HCT116 (cell line): ENCODE data around the gene MYBPC3. TPM values are rescaled to one million over a fixed set of nuclear protein-coding genes. Genes with fewer than 3 reads are reported as not detected.

Experiments used
- ATAC-seq: fragments of 200-7000 bp; cut with Tn5 transposase; 2 replicates; pipeline ENCODE4 v1.9.1; 2020; ENCODE audit warnings: mild to moderate bottlenecking, moderate library complexity
- BruUV-seq: library from RNA; stranded (reverse); fragments of 400-500 nt; replicated peaks from 2 replicates; lab custom pipeline; 2021; lab: Mats Ljungman, UMichigan
- CTCF ChIA-PET: fragments of 300-600 bp; sonication (Branson Sonifier 250); formaldehyde crosslinking; loops from one replicate; lab custom pipeline; 2021; ENCODE audit warnings: antibody characterized with exemption; lab: Charles Lee
- POLR2A ChIA-PET: fragments of 300-600, 350-600 bp; sonication (Branson Sonifier 250); formaldehyde crosslinking; loops from one replicate; lab custom pipeline; 2021; ENCODE audit warnings: antibody characterized with exemption; lab: Charles Lee
- RAD21 ChIA-PET, 2 experiments: fragments of 300-600 bp; sonication (Branson Sonifier 250); formaldehyde crosslinking; loops; one replicate each; lab custom pipeline; 2023; ENCODE audit warnings: low total read pairs in 2 of 2; ENCODE audit not compliant: uncharacterized antibody in 2 of 2, unreplicated experiment in 2 of 2, low non-redundant PET in 1 of 2; lab: Charles Lee
- DNase-seq: peaks from one replicate; pipeline ENCODE4 v3.0.0-alpha.2; 2010; ENCODE audit warnings: low read depth, low spot score
- H2AFZ ChIP-seq: fragments of 200-600 bp; shearing (Covaris generic), sonication (generic); 2 replicates; pipeline ENCODE4 v1.6.1; 2017; ENCODE audit warnings: low read depth, mixed run types, mixed read lengths, antibody characterized with exemption, low read length; ENCODE audit not compliant: poor library complexity, severe bottlenecking
- H3K27ac ChIP-seq: 2 replicates; pipeline ENCODE4 v1.5.1; 2012; ENCODE audit warnings: low read depth, low read length
- H3K27me3 ChIP-seq: fragments of 200-600 bp; sonication (generic); 2 replicates; pipeline ENCODE4 v1.6.1; 2016; ENCODE audit warnings: mixed run types, low read length, mixed read lengths; ENCODE audit not compliant: insufficient read depth
- H3K36me3 ChIP-seq, 2 experiments: fragments of 200-500 bp in 1 of 2; fragments of 200-600 bp in 1 of 2; sonication (Bioruptor generic) in 1 of 2; sonication (generic) in 1 of 2; 2 replicates each; pipeline versions ENCODE4 v1.5.1 to v1.6.1; 2014 to 2016; ENCODE audit warnings: low read length in 2 of 2, inconsistent platforms in 1 of 2, mixed read lengths in 1 of 2, mixed run types in 1 of 2; ENCODE audit not compliant: insufficient read depth in 2 of 2, control insufficient read depth in 1 of 2
- H3K4me1 ChIP-seq, 2 experiments: fragments of 200-600 bp in 1 of 2; sonication (generic) in 1 of 2; 2 replicates each; pipeline versions ENCODE4 v1.5.1 to v1.6.1; 2012 to 2017; ENCODE audit warnings: low read length in 2 of 2, inconsistent platforms in 1 of 2, mild to moderate bottlenecking in 1 of 2, mixed read lengths in 1 of 2, mixed run types in 1 of 2, moderate library complexity in 1 of 2; ENCODE audit not compliant: insufficient read depth in 2 of 2, control insufficient read depth in 1 of 2
- H3K4me2 ChIP-seq: fragments of 200-600 bp; sonication (generic); 2 replicates; pipeline ENCODE4 v1.6.1; 2017; ENCODE audit warnings: mixed run types, low read length, mixed read lengths
- H3K4me3 ChIP-seq, 2 experiments: fragments of 200-600 bp in 1 of 2; sonication (generic) in 1 of 2; replicated peaks in 1 of 2; 2 replicates each; pipeline ENCODE4 v1.5.1; 2011 to 2016; ENCODE audit warnings: low read length in 2 of 2, control low read depth in 1 of 2, low read depth in 1 of 2, mild to moderate bottlenecking in 1 of 2, mixed read lengths in 1 of 2, mixed run types in 1 of 2
- H3K79me2 ChIP-seq: fragments of 200-600 bp; sonication (generic); 2 replicates; pipeline ENCODE4 v1.6.1; 2017; ENCODE audit warnings: mild to moderate bottlenecking, mixed run types, low read length, moderate library complexity, mixed read lengths; ENCODE audit not compliant: insufficient read depth
- H3K9ac ChIP-seq: fragments of 200-600 bp; sonication (generic); 2 replicates; pipeline ENCODE4 v1.6.1; 2016; ENCODE audit warnings: low read length, mixed read lengths
- H3K9me2 ChIP-seq: fragments of 200-600 bp; sonication (generic), shearing (Covaris generic); 2 replicates; pipeline ENCODE4 v1.6.1; 2017; ENCODE audit warnings: mixed run types, mild to moderate bottlenecking, moderate library complexity; ENCODE audit not compliant: insufficient read depth
- H3K9me3 ChIP-seq, 2 experiments: fragments of 200-500 bp in 1 of 2; fragments of 200-600 bp in 1 of 2; sonication (Bioruptor generic) in 1 of 2; sonication (generic) in 1 of 2; 2 replicates each; pipeline ENCODE4 v1.6.1; 2014 to 2017; ENCODE audit warnings: low read length in 2 of 2, mixed read lengths in 2 of 2, inconsistent platforms in 1 of 2, low read depth in 1 of 2, mild to moderate bottlenecking in 1 of 2, mixed run types in 1 of 2, moderate library complexity in 1 of 2; ENCODE audit not compliant: control insufficient read depth in 1 of 2, insufficient read depth in 1 of 2
- H4K20me1 ChIP-seq: fragments of 200-600 bp; sonication (generic), shearing (Covaris generic); 2 replicates; pipeline ENCODE4 v1.6.1; 2017; ENCODE audit warnings: mixed run types, mild to moderate bottlenecking, moderate library complexity; ENCODE audit not compliant: insufficient read depth
- CEBPB ChIP-seq: IDR thresholded peaks from 2 replicates; pipeline ENCODE4 v1.6.1; 2012; ENCODE audit warnings: low read depth
- CTCF ChIP-seq, 3 experiments: fragments of 200-600 bp in 1 of 3; sonication (generic) in 1 of 3; IDR thresholded peaks in 2 of 3; conservative IDR thresholded peaks in 1 of 3; 2 replicates each; pipeline ENCODE4 v1.5.1; 2012 to 2017; ENCODE audit warnings: low read depth in 2 of 3, low read length in 2 of 3, antibody characterized with exemption in 1 of 3, borderline replicate concordance in 1 of 3, control low read depth in 1 of 3, mild to moderate bottlenecking in 1 of 3, mixed read lengths in 1 of 3, mixed run types in 1 of 3, moderate library complexity in 1 of 3; ENCODE audit not compliant: insufficient read depth in 1 of 3
- EGR1 ChIP-seq: IDR thresholded peaks from 2 replicates; pipeline ENCODE4 v1.6.1; 2012; ENCODE audit warnings: low read depth
- EZH2phosphoT487 ChIP-seq: fragments of 200-600 bp; IDR thresholded peaks from 2 replicates; pipeline ENCODE4 v1.6.1; 2018; ENCODE audit warnings: antibody characterized with exemption, borderline replicate concordance
- FOSL1 ChIP-seq: IDR thresholded peaks from 2 replicates; pipeline ENCODE4 v1.6.1; 2012; ENCODE audit warnings: low read depth
- JUND ChIP-seq: IDR thresholded peaks from 2 replicates; pipeline ENCODE4 v1.6.1; 2012
- POLR2A ChIP-seq: IDR thresholded peaks from 2 replicates; pipeline ENCODE4 v1.7.0; 2011; ENCODE audit warnings: borderline replicate concordance; ENCODE audit not compliant: insufficient read depth, insufficient read length; ENCODE audit errors: extremely low read depth
- POLR2AphosphoS5 ChIP-seq: IDR thresholded peaks from 2 replicates; pipeline ENCODE4 v1.6.1; 2011; ENCODE audit warnings: mild to moderate bottlenecking, low read depth, low read length, moderate library complexity
- SIN3A ChIP-seq: IDR thresholded peaks from 2 replicates; pipeline ENCODE4 v1.6.1; 2012; ENCODE audit warnings: low read depth
- SP1 ChIP-seq: IDR thresholded peaks from 2 replicates; pipeline ENCODE4 v1.6.1; 2012; ENCODE audit warnings: low read depth
- SRF ChIP-seq: IDR thresholded peaks from 2 replicates; pipeline ENCODE4 v1.6.1; 2012; ENCODE audit warnings: low read depth
- TCF7L2 ChIP-seq: IDR thresholded peaks from 2 replicates; pipeline ENCODE4 v1.7.0; 2011; ENCODE audit warnings: borderline replicate concordance, inconsistent platforms; ENCODE audit not compliant: insufficient read depth, insufficient read length; ENCODE audit errors: extremely low read depth
- ZBTB33 ChIP-seq: IDR thresholded peaks from 2 replicates; pipeline ENCODE4 v1.6.1; 2011; ENCODE audit warnings: mild to moderate bottlenecking, low read length, moderate library complexity; ENCODE audit not compliant: insufficient replicate concordance; ENCODE audit errors: extremely low read depth
- ZNF274 ChIP-seq: fragments of 200-500 bp; sonication (Bioruptor generic); IDR thresholded peaks from 2 replicates; pipeline ENCODE4 v1.6.1; 2014; ENCODE audit warnings: mild to moderate bottlenecking, low read depth, low read length, inconsistent platforms
- intact Hi-C: fragments of 100-400 bp; cut with micrococcal nuclease; formaldehyde crosslinking; loops from 2 replicates; pipeline ENCODE4 v1.10.0; 2022
- total RNA-seq: library from RNA; stranded (reverse); gene quantifications from one replicate; pipeline ENCODE4 v1.2.1, GENCODE V29; 2021; ENCODE audit not compliant: unreplicated experiment
- TF ChIP-seq, protein P1 (sequence below): IDR thresholded peaks from 2 replicates; pipeline ENCODE4 v1.6.1; 2012

MYBPC3 gene
- total RNA-seq, 1 experiment from 2014 or later = 0.25 TPM

DNA sequence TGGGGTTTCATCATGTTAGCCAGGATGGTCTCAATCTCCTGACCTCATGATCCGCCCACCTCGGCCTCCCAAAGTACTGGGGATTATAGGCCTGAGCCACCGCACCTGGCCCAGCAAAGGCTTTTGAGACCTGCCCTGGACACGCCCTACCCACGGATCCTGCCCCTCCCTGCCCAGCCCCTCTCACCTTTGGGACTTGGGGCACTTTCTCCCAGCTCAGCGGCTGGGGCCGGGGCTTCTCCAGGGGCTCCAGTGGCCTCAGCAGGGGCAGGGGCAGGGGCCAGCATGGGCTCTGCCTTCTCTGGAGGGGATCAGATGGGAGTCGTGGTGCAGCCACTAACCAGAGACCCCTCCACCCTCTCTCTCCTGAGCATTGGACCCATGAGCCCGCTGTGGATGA, 2.2 kb downstream of the MYBPC3 start:
- H3K4me3 ChIP-seq = no peak overlapping the region
- no peaks in the 10 kb centered on the region for H3K27me3 ChIP-seq
- no peaks in the 10 kb centered on the region for H4K20me1 ChIP-seq
- TF ChIP-seq EZH2phosphoT487 (no peak), FOSL1 (no peak), ZNF274 (no peak), TCF7L2 (no peak), SP1 (no peak), CTCF (IDR thresholded peaks at IDR 0.05 in 2 of 3, conservative IDR thresholded peaks at IDR 0.05 in 1 of 3; ENCODE audit: borderline replicate concordance in 1 of 3, insufficient read depth in 1 of 3, low read depth in 2 of 3, low read length in 2 of 3) (no peak), ZBTB33 (no peak), CEBPB (no peak), POLR2A (no peak), EGR1 (no peak), POLR2AphosphoS5 (no peak), SRF (no peak), SIN3A (no peak), JUND (no peak)
- TF ChIP-seq, protein P1, sequence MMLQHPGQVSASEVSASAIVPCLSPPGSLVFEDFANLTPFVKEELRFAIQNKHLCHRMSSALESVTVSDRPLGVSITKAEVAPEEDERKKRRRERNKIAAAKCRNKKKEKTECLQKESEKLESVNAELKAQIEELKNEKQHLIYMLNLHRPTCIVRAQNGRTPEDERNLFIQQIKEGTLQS = no peak
- ATAC-seq (no peak), DNase-seq (no peak)
- intact Hi-C loops = loop anchor here (10.0 kb wide), 1 partner anchor 96 kb away; the partner anchor contains the start of gene NR1H3
- peaks cover 0 to 8% of the 10 kb centered on the region in 2 experiments; a peak in 2 of 4 replicates for H3K4me1 ChIP-seq
- ChIA-PET RAD21 (interaction anchor here in 1 of 2 experiments (0.6 kb wide), 1 partner anchor 730 kb away, joined by 3 read pairs; no protein-coding TSS in a partner anchor), POLR2A (no interaction called here), CTCF (interaction anchor here (1.7 kb wide), 1 partner anchor 116 kb away, joined by 4 read pairs; no protein-coding TSS in a partner anchor)
- no peaks in the 10 kb centered on the region for H3K36me3 ChIP-seq
- no peak overlapping the region for H2AFZ ChIP-seq
- H3K9me2 ChIP-seq = no peaks in the 10 kb centered on the region
- no peak overlapping the region for H3K27ac ChIP-seq
- BruUV-seq = no TSS peak
- H3K79me2 ChIP-seq = no peaks in the 10 kb centered on the region
- no peak overlapping the region for H3K4me2 ChIP-seq
- H3K9ac ChIP-seq = no peak overlapping the region
- H3K9me3 ChIP-seq = no peaks in the 10 kb centered on the region
